GM23338 (cell line): ENCODE measurements around the gene PPP2R2B.

Experiments
- CREB1 ChIP-seq: fragments of 250-450 bp; sonication (Bioruptor Pico); IDR thresholded peaks from 2 replicates; pipeline ENCODE4 v1.5.0; 2020; ENCODE audit warnings: low read depth, mild to moderate bottlenecking, moderate library complexity
- CTCF ChIP-seq, 2 experiments: fragments of 200-600 bp in 1 of 2; sonication (generic) in 1 of 2; conservative IDR thresholded peaks; 2 replicates each; pipeline versions ENCODE4 v1.5.1 to v1.6.1; 2016 to 2017; ENCODE audit warnings: antibody characterized with exemption in 2 of 2, low read depth in 2 of 2, mild to moderate bottlenecking in 2 of 2, moderate library complexity in 1 of 2
- ETS1 ChIP-seq: IDR thresholded peaks from 2 replicates; pipeline ENCODE4 v1.6.1; 2016; ENCODE audit warnings: antibody characterized with exemption
- EZH2 ChIP-seq: fragments of 200-600 bp; sonication (generic); IDR thresholded peaks from one replicate; pipeline ENCODE4 v1.8.0; 2017; ENCODE audit warnings: antibody characterized with exemption, mild to moderate bottlenecking, low read depth; ENCODE audit not compliant: unreplicated experiment
- EZH2phosphoT487 ChIP-seq: fragments of 200-600 bp; sonication (generic); IDR thresholded peaks from one replicate; pipeline ENCODE4 v1.8.1; 2018; ENCODE audit warnings: antibody characterized with exemption; ENCODE audit not compliant: unreplicated experiment
- JUNB ChIP-seq: IDR thresholded peaks from one replicate; pipeline ENCODE4 v1.6.1; 2016; ENCODE audit warnings: antibody characterized with exemption; ENCODE audit not compliant: unreplicated experiment
- NANOG ChIP-seq: IDR thresholded peaks from 2 replicates; pipeline ENCODE4 v1.6.1; 2016; ENCODE audit warnings: antibody characterized with exemption, borderline replicate concordance
- POLR2AphosphoS5 ChIP-seq: IDR thresholded peaks from 2 replicates; pipeline ENCODE4 v1.6.1; 2016; ENCODE audit warnings: antibody characterized with exemption, low read depth
- REST ChIP-seq: IDR thresholded peaks from one replicate; pipeline ENCODE4 v1.6.1; 2018; ENCODE audit warnings: antibody characterized with exemption; ENCODE audit not compliant: unreplicated experiment
- STAT1 ChIP-seq: IDR thresholded peaks from one replicate; pipeline ENCODE4 v1.6.1; 2016; ENCODE audit warnings: antibody characterized with exemption; ENCODE audit not compliant: unreplicated experiment
- ZNF114 ChIP-seq: fragments of 250-450 bp; sonication (Bioruptor Pico); IDR thresholded peaks from 2 replicates; pipeline ENCODE4 v1.5.0; 2020; ENCODE audit warnings: mild to moderate bottlenecking, moderate library complexity
- ZNF331 ChIP-seq: fragments of 250-450 bp; sonication (Bioruptor Pico); IDR thresholded peaks from 2 replicates; pipeline ENCODE4 v1.5.0; 2020; ENCODE audit warnings: low read depth, mild to moderate bottlenecking, moderate library complexity
- ZNF462 ChIP-seq: fragments of 250-450 bp; sonication (Bioruptor Pico); IDR thresholded peaks from 2 replicates; pipeline ENCODE4 v1.5.0; 2020; ENCODE audit warnings: mild to moderate bottlenecking, moderate library complexity

GRCh38 chr5:146767534-146767933 lies 111.0 kb downstream of the PPP2R2B start:
- TF ChIP-seq CTCF (conservative IDR thresholded peaks at IDR 0.05; ENCODE audit: low read depth in 2 of 2) (no peak), EZH2 (no peak), ETS1 (no peak), EZH2phosphoT487 (no peak), POLR2AphosphoS5 (no peak), ZNF462 (CRISPR knock-in tag) (no peak), CREB1 (CRISPR knock-in tag) (no peak), REST (no peak), ZNF114 (no peak), JUNB (no peak), NANOG (no peak), STAT1 (no peak), ZNF331 (CRISPR knock-in tag) (no peak)
